ENCODE results near the gene ENO2. TPM values are rescaled to one million over a fixed set of nuclear protein-coding genes. Genes with fewer than 3 reads are reported as not detected.

The ENO2 gene
- total RNA-seq, 1 experiment from 2014 or later: 30.2 TPM

GRCh38 chr12:6950401-6950801 lies 36.0 kb downstream of the ENO2 start:
- DNase-seq: no peak
- BruUV-seq (replicated peaks): no TSS peak
- CTCF ChIA-PET: no interaction called here
- TF ChIP-seq EZH2phosphoT487 (IDR thresholded peaks at IDR 0.05; ENCODE audit: borderline replicate concordance, low read length): no peak
- TF ChIP-seq EZH2 (IDR thresholded peaks at IDR 0.05; ENCODE audit: low read length, unreplicated experiment): no peak
- no peak for TF ChIP-seq CTCF (conservative IDR thresholded peaks at IDR 0.05; ENCODE audit: low read depth, low read length)
- H3K36me3 ChIP-seq (ENCODE audit: low read depth, low read length): no peaks in the 10 kb centered on the region
- no peaks in the 10 kb centered on the region for H3K27me3 ChIP-seq (ENCODE audit: low read length)
- H3K4me1 ChIP-seq (ENCODE audit: insufficient read depth, low read length): peaks cover 10% of the 10 kb centered on the region
- no peaks in the 10 kb centered on the region for H3K9me3 ChIP-seq (ENCODE audit: low read length)
- no peak overlapping the region for H3K9ac ChIP-seq (ENCODE audit: low read length)
- no peak for ATAC-seq
- H3K4me3 ChIP-seq (ENCODE audit: low read length): no peak overlapping the region
- peaks cover 5% of the 10 kb centered on the region; the same call in 1 of the 2 replicates for H3K79me2 ChIP-seq (ENCODE audit: low read length)
- no peaks in the 10 kb centered on the region for H3K9me2 ChIP-seq (replicated peaks; ENCODE audit: low read length)
- no peak overlapping the region for H3K4me2 ChIP-seq (ENCODE audit: low read length)
- H3K27ac ChIP-seq (ENCODE audit: low read length): no peak overlapping the region
- intact Hi-C loops (cut with micrococcal nuclease): no loop called here
- H3F3A ChIP-seq (ENCODE audit: low read length, unreplicated experiment): peaks cover 3% of the 10 kb centered on the region
- no peak overlapping the region for H2AFZ ChIP-seq (ENCODE audit: low read length)
- POLR2A ChIA-PET (ENCODE audit: unreplicated experiment): no interaction called here
- H4K20me1 ChIP-seq (ENCODE audit: low read length): no peaks in the 10 kb centered on the region

- no peak for ATAC-seq
- Histone ChIP-seq H2AFZ (ENCODE audit: low read length) (no peak within 1 kb of the TSS), H3K9ac (ENCODE audit: low read length) (no peak within 1 kb of the TSS), H3K27ac (ENCODE audit: low read length) (no peak within 1 kb of the TSS), H3K9me3 (ENCODE audit: low read length) (no peaks in the 10 kb centered on the region), H3K36me3 (ENCODE audit: low read depth, low read length) (no peaks in the 10 kb centered on the region), H3K9me2 (replicated peaks; ENCODE audit: low read length) (no peaks in the 10 kb centered on the region), H3F3A (ENCODE audit: low read length, unreplicated experiment) (no peaks in the 10 kb centered on the region), H3K4me1 (ENCODE audit: insufficient read depth, low read length) (peaks cover 5% of the 10 kb centered on the region), H3K27me3 (ENCODE audit: low read length) (no peaks in the 10 kb centered on the region), H3K79me2 (ENCODE audit: low read length) (no peaks in the 10 kb centered on the region), H3K4me3 (ENCODE audit: low read length) (no peak within 1 kb of the TSS), H4K20me1 (ENCODE audit: low read length) (no peaks in the 10 kb centered on the region), H3K4me2 (ENCODE audit: low read length) (no peak within 1 kb of the TSS)
- intact Hi-C loops (cut with micrococcal nuclease): no loop called here
- no peak for DNase-seq
- POLR2A ChIA-PET (ENCODE audit: unreplicated experiment): no interaction called here
- CTCF ChIA-PET: no interaction called here
- TF ChIP-seq EZH2phosphoT487 (IDR thresholded peaks at IDR 0.05; ENCODE audit: borderline replicate concordance, low read length): no peak
- TF ChIP-seq CTCF (conservative IDR thresholded peaks at IDR 0.05; ENCODE audit: low read depth, low read length): no peak
- no peak for TF ChIP-seq EZH2 (IDR thresholded peaks at IDR 0.05; ENCODE audit: low read length, unreplicated experiment)
- BruUV-seq (replicated peaks): no TSS peak
Observed at GRCh38 chr12:6950811-6951540, 36.6 kb downstream of the ENO2 start, which contains the start of gene PTPN6. TSS of gene PTPN6 (plus strand) at chr12:6951356. CDS start at chr12:6951513, 157 bp downstream.

GRCh38 chr12:6951551-6952120 lies 37.3 kb downstream of the ENO2 start:
- no peaks in the 10 kb centered on the region for H3K27me3 ChIP-seq (ENCODE audit: low read length)
- H3K9me2 ChIP-seq (replicated peaks; ENCODE audit: low read length): no peaks in the 10 kb centered on the region
- ATAC-seq: no peak
- H3K9me3 ChIP-seq (ENCODE audit: low read length): no peaks in the 10 kb centered on the region
- DNase-seq: no peak
- no peaks in the 10 kb centered on the region for H3K36me3 ChIP-seq (ENCODE audit: low read depth, low read length)
- 0 out of 2 replicates have a peak, but pooled peaks cover 3% of the 10 kb centered on the region for H3K4me1 ChIP-seq (ENCODE audit: insufficient read depth, low read length)
- H4K20me1 ChIP-seq (ENCODE audit: low read length): no peaks in the 10 kb centered on the region
- POLR2A ChIA-PET (ENCODE audit: unreplicated experiment): no interaction called here
- CTCF ChIA-PET: no interaction called here
- H3K79me2 ChIP-seq (ENCODE audit: low read length): no peaks in the 10 kb centered on the region
- no peak overlapping the region for H3K27ac ChIP-seq (ENCODE audit: low read length)
- no peak overlapping the region for H3K4me2 ChIP-seq (ENCODE audit: low read length)
- H3K4me3 ChIP-seq (ENCODE audit: low read length): no peak overlapping the region
- no peak for TF ChIP-seq CTCF (conservative IDR thresholded peaks at IDR 0.05; ENCODE audit: low read depth, low read length)
- no peak for TF ChIP-seq EZH2 (IDR thresholded peaks at IDR 0.05; ENCODE audit: low read length, unreplicated experiment)
- TF ChIP-seq EZH2phosphoT487 (IDR thresholded peaks at IDR 0.05; ENCODE audit: borderline replicate concordance, low read length): no peak
- intact Hi-C loops (cut with micrococcal nuclease): no loop called here
- no peak overlapping the region for H2AFZ ChIP-seq (ENCODE audit: low read length)
- H3K9ac ChIP-seq (ENCODE audit: low read length): no peak overlapping the region
- H3F3A ChIP-seq (ENCODE audit: low read length, unreplicated experiment): no peaks in the 10 kb centered on the region
- BruUV-seq (replicated peaks): no TSS peak
